Endothelial cell of umbilical vein (primary cell): Measurements from ENCODE around the gene PCSK6.

Experiments
- CTCF ChIP-seq, 2 donors: IDR thresholded peaks; 1 replicate in 1 of 2; 2 replicates in 1 of 2; pipeline ENCODE4 v1.5.1; 2011; ENCODE audit warnings: low read length in 2 of 2, mild to moderate bottlenecking in 2 of 2, moderate library complexity in 2 of 2, control low read depth in 1 of 2, inconsistent platforms in 1 of 2, low read depth in 1 of 2; ENCODE audit not compliant: insufficient read depth in 1 of 2; ENCODE audit errors: extremely low read depth in 1 of 2
- EZH2 ChIP-seq: IDR thresholded peaks from 2 replicates; pipeline ENCODE4 v1.6.1; 2012; ENCODE audit warnings: borderline replicate concordance, low read depth, mild to moderate bottlenecking, moderate library complexity, low read length, inconsistent platforms; ENCODE audit not compliant: severe bottlenecking
- GATA2 ChIP-seq: IDR thresholded peaks from 2 replicates; pipeline ENCODE4 v1.7.0; 2011; ENCODE audit warnings: low read depth, mild to moderate bottlenecking, moderate library complexity, mixed read lengths, low read length; ENCODE audit not compliant: insufficient read length, insufficient read depth
- JUN ChIP-seq: IDR thresholded peaks from 2 replicates; pipeline ENCODE4 v1.6.1; 2011; ENCODE audit warnings: borderline replicate concordance, low read depth; ENCODE audit not compliant: insufficient read length, insufficient read depth
- MYC ChIP-seq: IDR thresholded peaks from one replicate; pipeline ENCODE4 v1.6.1; 2011; ENCODE audit warnings: mild to moderate bottlenecking, low read depth, low read length
- POLR2A ChIP-seq: IDR thresholded peaks from 2 replicates; pipeline ENCODE4 v1.6.1; 2012; ENCODE audit warnings: low read depth, mild to moderate bottlenecking, control low read depth, low read length
- POLR2AphosphoS5 ChIP-seq: IDR thresholded peaks from 2 replicates; pipeline ENCODE4 v1.6.1; 2012; ENCODE audit warnings: low read depth, mild to moderate bottlenecking, control low read depth, low read length, moderate library complexity; ENCODE audit not compliant: insufficient read depth
- TF ChIP-seq, protein P1 (sequence below): IDR thresholded peaks from 2 replicates; pipeline ENCODE4 v1.6.1; 2011; ENCODE audit not compliant: insufficient read depth, insufficient read length

- no peak for TF ChIP-seq CTCF (IDR thresholded peaks at IDR 0.05; ENCODE audit: extremely low read depth in 1 of 2, insufficient read depth in 1 of 2, low read depth in 1 of 2, low read length in 2 of 2)
- no peak for TF ChIP-seq POLR2A
- no peak for TF ChIP-seq EZH2
- TF ChIP-seq GATA2 = no peak
- TF ChIP-seq, protein P1, sequence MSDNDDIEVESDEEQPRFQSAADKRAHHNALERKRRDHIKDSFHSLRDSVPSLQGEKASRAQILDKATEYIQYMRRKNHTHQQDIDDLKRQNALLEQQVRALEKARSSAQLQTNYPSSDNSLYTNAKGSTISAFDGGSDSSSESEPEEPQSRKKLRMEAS = no peak
- no peak for TF ChIP-seq MYC
- TF ChIP-seq POLR2AphosphoS5 = no peak
- no peak for TF ChIP-seq JUN
Measured at GRCh38 chr15:101315736-101316135, 173.8 kb downstream of the PCSK6 start.
